ENCODE data around the gene RNU6-9.

Gene RNU6-9

DNA sequence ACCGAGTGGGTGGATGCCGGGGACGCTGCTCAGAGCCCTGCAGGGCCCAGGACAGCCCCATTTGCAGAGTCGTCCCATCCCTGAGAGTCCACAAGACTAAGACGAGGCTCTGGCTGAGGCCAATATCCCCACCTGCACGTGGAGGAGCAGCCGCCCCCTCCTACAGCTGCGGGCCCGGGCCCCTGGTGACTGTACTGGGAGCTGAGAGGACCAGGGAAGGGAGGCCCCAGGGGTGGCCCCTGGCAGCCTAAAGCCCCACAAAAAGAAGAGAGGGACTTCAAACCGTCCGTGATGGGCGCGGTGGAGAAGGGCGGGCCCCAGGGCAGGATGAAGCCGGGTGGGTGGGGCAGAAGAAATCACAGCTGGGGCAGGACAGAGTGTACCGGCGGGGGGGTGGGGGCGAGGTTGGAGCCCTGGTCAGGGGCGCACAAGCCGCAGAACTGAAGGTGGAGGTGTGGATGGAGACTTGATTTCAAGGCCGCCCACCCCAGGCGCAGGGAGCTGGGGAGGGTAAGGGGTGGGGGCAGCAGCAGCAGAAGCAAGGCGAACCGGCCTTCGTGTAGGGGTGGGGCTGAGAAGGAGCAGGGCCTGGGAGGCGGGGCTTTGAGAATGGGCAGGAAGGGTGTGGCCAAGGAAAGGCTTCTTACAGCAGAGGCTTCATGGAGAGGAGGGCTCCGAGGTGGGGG is 20.9 kb upstream of the RNU6-9 start (continued):
- TF ChIP-seq, protein P1, sequence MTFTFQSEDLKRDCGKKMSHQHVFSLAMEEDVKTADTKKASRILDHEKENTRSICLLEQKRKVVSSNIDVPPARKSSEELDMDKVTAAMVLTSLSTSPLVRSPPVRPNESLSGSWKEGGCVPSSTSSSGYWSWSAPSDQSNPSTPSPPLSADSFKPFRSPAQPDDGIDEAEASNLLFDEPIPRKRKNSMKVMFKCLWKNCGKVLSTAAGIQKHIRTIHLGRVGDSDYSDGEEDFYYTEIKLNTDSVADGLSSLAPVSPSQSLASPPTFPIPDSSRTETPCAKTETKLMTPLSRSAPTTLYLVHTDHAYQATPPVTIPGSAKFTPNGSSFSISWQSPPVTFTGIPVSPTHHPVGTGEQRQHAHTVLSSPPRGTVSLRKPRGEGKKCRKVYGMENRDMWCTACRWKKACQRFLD (tag by site-specific recombination; IDR thresholded peaks at IDR 0.05): no peak
- TF ChIP-seq, protein P2, sequence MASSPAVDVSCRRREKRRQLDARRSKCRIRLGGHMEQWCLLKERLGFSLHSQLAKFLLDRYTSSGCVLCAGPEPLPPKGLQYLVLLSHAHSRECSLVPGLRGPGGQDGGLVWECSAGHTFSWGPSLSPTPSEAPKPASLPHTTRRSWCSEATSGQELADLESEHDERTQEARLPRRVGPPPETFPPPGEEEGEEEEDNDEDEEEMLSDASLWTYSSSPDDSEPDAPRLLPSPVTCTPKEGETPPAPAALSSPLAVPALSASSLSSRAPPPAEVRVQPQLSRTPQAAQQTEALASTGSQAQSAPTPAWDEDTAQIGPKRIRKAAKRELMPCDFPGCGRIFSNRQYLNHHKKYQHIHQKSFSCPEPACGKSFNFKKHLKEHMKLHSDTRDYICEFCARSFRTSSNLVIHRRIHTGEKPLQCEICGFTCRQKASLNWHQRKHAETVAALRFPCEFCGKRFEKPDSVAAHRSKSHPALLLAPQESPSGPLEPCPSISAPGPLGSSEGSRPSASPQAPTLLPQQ (tag by site-specific recombination; IDR thresholded peaks at IDR 0.05): 0 out of 2 replicates have a peak, but pooled peaks have one; percentile 15
- TF ChIP-seq ZNF501 (tag by site-specific recombination; IDR thresholded peaks at IDR 0.05): no peak
- no peak for TF ChIP-seq ZNF174 (tag by site-specific recombination; IDR thresholded peaks at IDR 0.05)

DNA sequence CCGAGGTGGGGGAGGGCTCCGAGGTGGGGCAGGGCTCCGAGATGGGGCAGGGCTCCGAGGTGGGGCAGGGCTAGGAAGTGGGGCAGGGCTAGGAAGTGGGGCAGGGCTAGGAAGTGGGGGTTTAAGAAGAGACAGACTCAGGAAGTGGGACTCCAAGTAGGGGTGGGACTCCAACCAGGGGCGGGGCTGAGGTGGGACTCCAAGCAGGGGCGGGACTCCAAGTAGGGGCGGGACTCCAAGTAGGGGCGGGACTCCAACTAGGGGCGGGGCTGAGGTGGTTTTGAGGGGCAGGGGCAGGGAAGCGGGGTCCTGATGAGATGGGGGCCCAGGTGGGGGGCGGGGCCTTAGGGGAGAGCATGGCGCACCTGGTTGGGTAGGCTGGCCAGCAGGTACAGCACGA is 20.2 kb upstream of the RNU6-9 start:
- no peak overlapping the region for H3K4me3 ChIP-seq (ENCODE audit: low read depth, low read length)
- TF ChIP-seq, protein P3, sequence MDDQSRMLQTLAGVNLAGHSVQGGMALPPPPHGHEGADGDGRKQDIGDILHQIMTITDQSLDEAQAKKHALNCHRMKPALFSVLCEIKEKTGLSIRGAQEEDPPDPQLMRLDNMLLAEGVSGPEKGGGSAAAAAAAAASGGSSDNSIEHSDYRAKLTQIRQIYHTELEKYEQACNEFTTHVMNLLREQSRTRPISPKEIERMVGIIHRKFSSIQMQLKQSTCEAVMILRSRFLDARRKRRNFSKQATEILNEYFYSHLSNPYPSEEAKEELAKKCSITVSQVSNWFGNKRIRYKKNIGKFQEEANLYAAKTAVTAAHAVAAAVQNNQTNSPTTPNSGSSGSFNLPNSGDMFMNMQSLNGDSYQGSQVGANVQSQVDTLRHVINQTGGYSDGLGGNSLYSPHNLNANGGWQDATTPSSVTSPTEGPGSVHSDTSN (CRISPR knock-in tag; IDR thresholded peaks at IDR 0.05): no peak
- no peak for TF ChIP-seq ZSCAN23 (tag by site-specific recombination; IDR thresholded peaks at IDR 0.05)
- TF ChIP-seq, protein P4, sequence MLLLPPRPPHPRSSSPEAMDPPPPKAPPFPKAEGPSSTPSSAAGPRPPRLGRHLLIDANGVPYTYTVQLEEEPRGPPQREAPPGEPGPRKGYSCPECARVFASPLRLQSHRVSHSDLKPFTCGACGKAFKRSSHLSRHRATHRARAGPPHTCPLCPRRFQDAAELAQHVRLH (tag by site-specific recombination; IDR thresholded peaks at IDR 0.05): no peak
- TF ChIP-seq, protein P5, sequence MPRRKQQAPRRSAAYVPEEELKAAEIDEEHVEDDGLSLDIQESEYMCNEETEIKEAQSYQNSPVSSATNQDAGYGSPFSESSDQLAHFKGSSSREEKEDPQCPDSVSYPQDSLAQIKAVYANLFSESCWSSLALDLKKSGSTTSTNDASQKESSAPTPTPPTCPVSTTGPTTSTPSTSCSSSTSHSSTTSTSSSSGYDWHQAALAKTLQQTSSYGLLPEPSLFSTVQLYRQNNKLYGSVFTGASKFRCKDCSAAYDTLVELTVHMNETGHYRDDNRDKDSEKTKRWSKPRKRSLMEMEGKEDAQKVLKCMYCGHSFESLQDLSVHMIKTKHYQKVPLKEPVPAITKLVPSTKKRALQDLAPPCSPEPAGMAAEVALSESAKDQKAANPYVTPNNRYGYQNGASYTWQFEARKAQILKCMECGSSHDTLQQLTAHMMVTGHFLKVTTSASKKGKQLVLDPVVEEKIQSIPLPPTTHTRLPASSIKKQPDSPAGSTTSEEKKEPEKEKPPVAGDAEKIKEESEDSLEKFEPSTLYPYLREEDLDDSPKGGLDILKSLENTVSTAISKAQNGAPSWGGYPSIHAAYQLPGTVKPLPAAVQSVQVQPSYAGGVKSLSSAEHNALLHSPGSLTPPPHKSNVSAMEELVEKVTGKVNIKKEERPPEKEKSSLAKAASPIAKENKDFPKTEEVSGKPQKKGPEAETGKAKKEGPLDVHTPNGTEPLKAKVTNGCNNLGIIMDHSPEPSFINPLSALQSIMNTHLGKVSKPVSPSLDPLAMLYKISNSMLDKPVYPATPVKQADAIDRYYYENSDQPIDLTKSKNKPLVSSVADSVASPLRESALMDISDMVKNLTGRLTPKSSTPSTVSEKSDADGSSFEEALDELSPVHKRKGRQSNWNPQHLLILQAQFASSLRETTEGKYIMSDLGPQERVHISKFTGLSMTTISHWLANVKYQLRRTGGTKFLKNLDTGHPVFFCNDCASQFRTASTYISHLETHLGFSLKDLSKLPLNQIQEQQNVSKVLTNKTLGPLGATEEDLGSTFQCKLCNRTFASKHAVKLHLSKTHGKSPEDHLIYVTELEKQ (tag by site-specific recombination; IDR thresholded peaks at IDR 0.05; ENCODE audit: borderline replicate concordance): no peak
- TF ChIP-seq ZNF341 (tag by site-specific recombination; IDR thresholded peaks at IDR 0.05; ENCODE audit: low read depth): no peak
- TF ChIP-seq MYNN (tag by site-specific recombination; IDR thresholded peaks at IDR 0.05; ENCODE audit: borderline replicate concordance): no peak
- no peak for TF ChIP-seq ZNF10 (tag by site-specific recombination; IDR thresholded peaks at IDR 0.05)
- H3K9me3 ChIP-seq (ENCODE audit: control insufficient read depth, insufficient read depth, low read depth, low read length): no peaks in the 10 kb centered on the region
- H3K4me1 ChIP-seq (ENCODE audit: control insufficient read depth, insufficient read depth, low read length): no peaks in the 10 kb centered on the region; the same call in 1 of the 2 replicates
- H3K27ac ChIP-seq (ENCODE audit: extremely low read depth, low read depth, low read length): no peak overlapping the region
- CTCF ChIA-PET: no interaction called here
- H3K36me3 ChIP-seq (ENCODE audit: control insufficient read depth in 2 of 2, insufficient read depth in 1 of 2, low read length in 2 of 2): peaks cover 7 to 61% of the 10 kb centered on the region in 2 experiments; a peak in 2 of 3 replicates
- POLR2A ChIA-PET: interaction anchor here (0.5 kb wide), 1 partner anchor 25 kb away, joined by 3 read pairs; no protein-coding TSS in a partner anchor

DNA sequence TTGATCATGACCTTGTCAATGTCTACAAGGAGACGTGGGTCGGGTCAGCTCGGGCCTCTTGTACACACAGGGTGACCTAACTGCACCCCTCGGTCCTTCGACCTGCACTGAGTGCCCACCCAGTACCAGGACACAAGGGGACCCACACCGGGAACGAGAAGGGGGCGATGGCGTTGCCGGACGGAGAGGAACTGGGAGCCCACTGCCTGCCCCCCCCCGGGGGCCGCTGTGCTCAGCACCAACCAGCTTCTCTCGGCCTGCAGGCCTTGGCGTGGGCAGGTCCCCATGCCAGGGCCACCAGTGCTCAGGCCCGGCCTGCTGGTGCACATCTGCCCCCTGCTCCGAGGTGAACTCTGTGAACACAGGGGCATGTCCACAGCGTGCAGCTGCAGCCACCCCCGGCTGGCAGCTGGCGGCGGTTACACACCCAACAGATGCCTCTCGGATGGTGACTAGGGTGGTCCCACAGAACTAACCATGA is 19.7 kb upstream of the RNU6-9 start:
- ChIA-PET CTCF (interaction anchor here (0.7 kb wide), 1 partner anchor 237 kb away, joined by 3 read pairs; no protein-coding TSS in a partner anchor), POLR2A (no interaction called here)
- H3K4me3 ChIP-seq (ENCODE audit: low read depth, low read length): no peak overlapping the region

More for the DNA sequence above, 19.7 kb upstream of the RNU6-9 start:
- TF ChIP-seq ZNF112 (tag by site-specific recombination; IDR thresholded peaks at IDR 0.05): no peak
- TF ChIP-seq ZNF600 (tag by site-specific recombination; IDR thresholded peaks at IDR 0.05): 0 out of 2 replicates have a peak, but pooled peaks have one; percentile 18
- no peaks in the 10 kb centered on the region; the same call in 1 of the 2 replicates for H3K4me1 ChIP-seq (ENCODE audit: control insufficient read depth, insufficient read depth, low read length)
- H3K36me3 ChIP-seq (ENCODE audit: control insufficient read depth in 2 of 2, insufficient read depth in 1 of 2, low read length in 2 of 2): peaks cover 7 to 56% of the 10 kb centered on the region in 2 experiments; a peak in 2 of 3 replicates
- H3K27ac ChIP-seq (ENCODE audit: extremely low read depth, low read depth, low read length): no peak overlapping the region
- no peaks in the 10 kb centered on the region for H3K9me3 ChIP-seq (ENCODE audit: control insufficient read depth, insufficient read depth, low read depth, low read length)
